GM12892 (cell line): ENCODE results near the gene GRIN2C.

Experiments used
- POLR2A ChIP-seq: IDR thresholded peaks from 2 replicates; pipeline ENCODE4 v1.6.1; 2011; ENCODE audit warnings: low read depth, low read length, control low read depth
- POLR2AphosphoS5 ChIP-seq: IDR thresholded peaks from 2 replicates; pipeline ENCODE4 v1.6.1; 2011; ENCODE audit warnings: low read depth, low read length, control low read depth

- TF ChIP-seq POLR2A (no peak), POLR2AphosphoS5 (no peak)
These were observed 10.9 kb downstream of the GRIN2C start for GRCh38 chr17:74848656-74849399.
